CD14-positive monocyte (primary cell): ENCODE data around the gene STXBP4. TPM values are rescaled to one million over a fixed set of nuclear protein-coding genes. Genes with fewer than 3 reads are reported as not detected.

ENCODE experiments used
- DNase-seq, 3 donors: peaks; one replicate each; pipeline ENCODE4 v3.0.0-alpha.2; 2011 to 2022
- H2AFZ ChIP-seq: 2 replicates; pipeline ENCODE4 v1.6.0; 2012; ENCODE audit warnings: mild to moderate bottlenecking, low read depth, low read length, inconsistent platforms; ENCODE audit not compliant: insufficient read depth, poor library complexity, severe bottlenecking
- H3K27ac ChIP-seq, 2 donors: 1 replicate in 1 of 2; 2 replicates in 1 of 2; pipeline ENCODE4 v1.5.1; 2012 to 2013; ENCODE audit warnings: low read length in 2 of 2, control low read depth in 1 of 2, inconsistent platforms in 1 of 2, low read depth in 1 of 2, mild to moderate bottlenecking in 1 of 2
- H3K27me3 ChIP-seq, 2 donors: one replicate each; pipeline versions ENCODE4 v1.6.0 to v1.6.1; 2011 to 2013; ENCODE audit warnings: low read length in 2 of 2; ENCODE audit not compliant: control insufficient read depth in 2 of 2, insufficient read depth in 2 of 2
- H3K36me3 ChIP-seq, 2 donors: replicated peaks in 1 of 2; 1 replicate in 1 of 2; 2 replicates in 1 of 2; pipeline versions ENCODE4 v1.5.1 to v1.6.1; 2012 to 2013; ENCODE audit warnings: low read length in 2 of 2, control low read depth in 1 of 2, inconsistent platforms in 1 of 2, mild to moderate bottlenecking in 1 of 2; ENCODE audit not compliant: insufficient read depth in 2 of 2, control insufficient read depth in 1 of 2
- H3K4me1 ChIP-seq, 2 donors: 1 replicate in 1 of 2; 2 replicates in 1 of 2; pipeline versions ENCODE4 v1.5.1 to v1.6.1; 2012 to 2013; ENCODE audit warnings: low read length in 2 of 2, control low read depth in 1 of 2, inconsistent platforms in 1 of 2, mild to moderate bottlenecking in 1 of 2, moderate library complexity in 1 of 2; ENCODE audit not compliant: insufficient read depth in 2 of 2, control insufficient read depth in 1 of 2
- H3K4me2 ChIP-seq: replicated peaks from 2 replicates; pipeline ENCODE3; 2012; ENCODE audit warnings: low read length, moderate library complexity, mild to moderate bottlenecking; ENCODE audit not compliant: poor library complexity, severe bottlenecking; ENCODE audit errors: extremely low read depth
- H3K4me3 ChIP-seq, 3 experiments: fragments of 200-600 bp in 1 of 3; sonication (generic) in 1 of 3; replicated peaks in 1 of 3; 1 replicate in 2 of 3; 2 replicates in 1 of 3; pipeline ENCODE4 v1.5.1; 2011 to 2013; ENCODE audit warnings: low read length in 3 of 3, mild to moderate bottlenecking in 3 of 3, control low read depth in 2 of 3, low read depth in 2 of 3, inconsistent platforms in 1 of 3, moderate library complexity in 1 of 3
- H3K79me2 ChIP-seq: 2 replicates; pipeline ENCODE4 v1.6.0; 2012; ENCODE audit warnings: mild to moderate bottlenecking, control low read depth, inconsistent platforms, low read length, moderate library complexity; ENCODE audit not compliant: insufficient read depth
- H3K9ac ChIP-seq: 2 replicates; pipeline ENCODE4 v1.6.0; 2017; ENCODE audit warnings: low read length, mild to moderate bottlenecking; ENCODE audit not compliant: insufficient read depth, poor library complexity, severe bottlenecking
- H3K9me3 ChIP-seq, 2 donors: replicated peaks in 1 of 2; 1 replicate in 1 of 2; 2 replicates in 1 of 2; pipeline versions ENCODE4 v1.5.1 to v1.6.1; 2012 to 2013; ENCODE audit warnings: low read length in 2 of 2, control low read depth in 1 of 2; ENCODE audit not compliant: control insufficient read depth in 1 of 2, insufficient read depth in 1 of 2
- H4K20me1 ChIP-seq: 2 replicates; pipeline ENCODE4 v1.6.0; 2012; ENCODE audit warnings: mild to moderate bottlenecking, low read length, control low read depth, moderate library complexity; ENCODE audit not compliant: insufficient read depth
- H3K27ac Mint-ChIP-seq, 7 donors: one replicate each; pipeline ENCODE4 v1.8.0; 2020; ENCODE audit warnings: mild to moderate bottlenecking in 7 of 7, mixed read lengths in 7 of 7, moderate library complexity in 6 of 7, inconsistent platforms in 2 of 7
- H3K27me3 Mint-ChIP-seq, 3 donors: one replicate each; pipeline ENCODE4 v1.8.0; 2021 to 2022; ENCODE audit warnings: low read depth in 3 of 3, mild to moderate bottlenecking in 3 of 3, mixed read lengths in 3 of 3, moderate library complexity in 3 of 3, inconsistent platforms in 1 of 3
- H3K36me3 Mint-ChIP-seq, 2 donors: one replicate each; pipeline ENCODE4 v1.8.0; 2020; ENCODE audit warnings: mixed read lengths in 2 of 2, inconsistent platforms in 1 of 2, mild to moderate bottlenecking in 1 of 2
- H3K4me1 Mint-ChIP-seq: one replicate; pipeline ENCODE4 v1.8.0; 2020; ENCODE audit warnings: mild to moderate bottlenecking, mixed read lengths
- H3K4me3 Mint-ChIP-seq, 2 donors: one replicate each; pipeline ENCODE4 v1.8.0; 2020; ENCODE audit warnings: mild to moderate bottlenecking in 2 of 2, mixed read lengths in 2 of 2, moderate library complexity in 1 of 2
- H3K9me3 Mint-ChIP-seq, 7 donors: one replicate each; pipeline ENCODE4 v1.8.0; 2020 to 2022; ENCODE audit warnings: mixed read lengths in 7 of 7, mild to moderate bottlenecking in 6 of 7, moderate library complexity in 6 of 7, inconsistent platforms in 2 of 7
- CTCF ChIP-seq: fragments of 200-600 bp; IDR thresholded peaks from one replicate; pipeline ENCODE4 v1.8.0; 2022; ENCODE audit warnings: antibody characterized with exemption, mild to moderate bottlenecking
- WGBS: methylation state at CpG from one replicate; pipeline ENCODE4 v1.1.5; 2013; ENCODE audit warnings: missing lambda C conversion rate; ENCODE audit not compliant: insufficient coverage; 5-methylcytosine and 5-hydroxymethylcytosine counted together
- intact Hi-C, 2 donors: fragments of 100-400 bp; cut with micrococcal nuclease; formaldehyde crosslinking; loops; one replicate each; pipeline versions ENCODE4 v1.15.0 to v1.15.1; 2023
- polyA plus RNA-seq, 3 donors: library from polyadenylated mRNA; depleted of rRNA in 1 of 3; unstranded in 2 of 3; stranded (reverse) in 1 of 3; fragments of 300-500 nt in 2 of 3; fragments of >200 nt in 1 of 3; fragmentation: Illumina TruSeq in 2 of 3; gene quantifications; 1 replicate in 2 of 3; 2 replicates in 1 of 3; pipeline ENCODE4 v1.2.3, GENCODE V29; 2012 to 2021

Gene STXBP4
- polyA plus RNA-seq, 3 donors = 0.27 to 1.8 (median 0.44) TPM

- no peaks in the 10 kb centered on the region for H3K79me2 ChIP-seq
- no peak for DNase-seq
- H3K27me3 Mint-ChIP-seq = peaks cover 0 to 3% (median 1%) of the 10 kb centered on the region in 3 donors
- H3K4me3 ChIP-seq = no peak overlapping the region
- no peaks in the 10 kb centered on the region for H3K36me3 Mint-ChIP-seq
- intact Hi-C loops = no loop called here
- H3K9ac ChIP-seq = no peak overlapping the region
- H4K20me1 ChIP-seq = no peaks in the 10 kb centered on the region
- no peaks in the 10 kb centered on the region for H3K9me3 ChIP-seq
- TF ChIP-seq CTCF = no peak
- H3K27ac Mint-ChIP-seq = no peak overlapping the region
- H3K9me3 Mint-ChIP-seq = peaks cover 0 to 6% (median 0%) of the 10 kb centered on the region in 7 donors
- 100% methylated on average over 1 of the region's 3 CpGs for WGBS
- H2AFZ ChIP-seq = no peak overlapping the region
- no peak overlapping the region for H3K27ac ChIP-seq
- H3K4me1 ChIP-seq = no peaks in the 10 kb centered on the region
- H3K36me3 ChIP-seq = no peaks in the 10 kb centered on the region
- H3K4me1 Mint-ChIP-seq = no peaks in the 10 kb centered on the region
- H3K4me2 ChIP-seq = no peak overlapping the region
- no peak overlapping the region for H3K4me3 Mint-ChIP-seq
- no peaks in the 10 kb centered on the region for H3K27me3 ChIP-seq
Observed at GRCh38 chr17:55208078-55208812, 239.7 kb downstream of the STXBP4 start.

- Histone ChIP-seq H4K20me1 (no peaks in the 10 kb centered on the region), H3K9ac (no peak overlapping the region), H3K27ac (no peak overlapping the region), H2AFZ (no peak overlapping the region), H3K27me3 (no peaks in the 10 kb centered on the region), H3K36me3 (no peaks in the 10 kb centered on the region), H3K4me2 (no peak overlapping the region), H3K79me2 (no peaks in the 10 kb centered on the region), H3K4me3 (no peak overlapping the region), H3K4me1 (no peaks in the 10 kb centered on the region), H3K9me3 (no peaks in the 10 kb centered on the region)
- H3K4me3 Mint-ChIP-seq = no peak overlapping the region
- H3K4me1 Mint-ChIP-seq = no peaks in the 10 kb centered on the region
- peaks cover 0 to 3% (median 0%) of the 10 kb centered on the region in 3 donors for H3K27me3 Mint-ChIP-seq
- no peak for TF ChIP-seq CTCF
- H3K27ac Mint-ChIP-seq = no peak overlapping the region
- no CpG with 5 or more reads among the region's 1 CpG for WGBS
- peaks cover 0 to 3% (median 0%) of the 10 kb centered on the region in 7 donors for H3K9me3 Mint-ChIP-seq
- intact Hi-C loops = no loop called here
- no peak for DNase-seq
- no peaks in the 10 kb centered on the region for H3K36me3 Mint-ChIP-seq
Observed at GRCh38 chr17:55210292-55210691, 241.7 kb downstream of the STXBP4 start.
